ENCODE measurements around the gene LTF.

LTF gene

GRCh38 chr3:46490338-46491084, 25.8 kb upstream of the LTF start:
- DNase-seq: no peak

- no peak for DNase-seq
Measured at GRCh38 chr3:46489875-46490274, 25.2 kb upstream of the LTF start.

GRCh38 chr3:46489381-46489780, 24.7 kb upstream of the LTF start:
- no peak for DNase-seq

DNA sequence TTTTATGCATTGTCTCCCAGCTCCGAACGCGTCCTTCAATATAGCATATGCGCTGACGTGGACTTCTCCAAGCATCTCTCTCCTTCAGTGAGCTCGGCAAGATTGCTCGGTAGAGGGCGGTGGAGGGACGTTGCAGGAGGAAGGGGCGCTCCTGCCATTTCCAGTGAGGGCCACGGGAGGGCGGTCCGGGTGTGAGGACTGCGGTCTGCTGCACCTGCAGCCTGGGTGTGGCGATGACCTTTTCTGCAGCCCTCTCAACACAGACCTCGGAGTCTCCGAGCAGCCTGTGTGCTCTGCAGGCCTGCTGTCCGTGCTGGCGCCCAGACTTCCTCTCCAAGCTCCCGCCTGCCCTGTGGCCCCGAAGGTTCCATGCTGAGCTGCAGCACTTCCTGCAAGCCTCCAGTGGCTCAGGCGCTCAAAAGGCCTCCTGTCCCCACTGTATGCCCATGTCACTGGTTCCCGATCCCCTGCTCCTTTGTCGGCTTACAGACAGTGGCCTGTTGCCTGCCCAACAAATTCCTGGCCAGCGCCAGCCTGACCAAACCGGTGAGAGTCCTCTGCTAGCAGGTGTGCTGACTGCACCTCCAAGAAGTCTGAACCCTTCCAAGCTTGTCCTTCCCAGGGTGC, 24.1 kb upstream of the LTF start:
- DNase-seq: peak; percentile 80

GRCh38 chr3:46485779-46486175, 21.1 kb upstream of the LTF start:
- DNase-seq: no peak

DNA sequence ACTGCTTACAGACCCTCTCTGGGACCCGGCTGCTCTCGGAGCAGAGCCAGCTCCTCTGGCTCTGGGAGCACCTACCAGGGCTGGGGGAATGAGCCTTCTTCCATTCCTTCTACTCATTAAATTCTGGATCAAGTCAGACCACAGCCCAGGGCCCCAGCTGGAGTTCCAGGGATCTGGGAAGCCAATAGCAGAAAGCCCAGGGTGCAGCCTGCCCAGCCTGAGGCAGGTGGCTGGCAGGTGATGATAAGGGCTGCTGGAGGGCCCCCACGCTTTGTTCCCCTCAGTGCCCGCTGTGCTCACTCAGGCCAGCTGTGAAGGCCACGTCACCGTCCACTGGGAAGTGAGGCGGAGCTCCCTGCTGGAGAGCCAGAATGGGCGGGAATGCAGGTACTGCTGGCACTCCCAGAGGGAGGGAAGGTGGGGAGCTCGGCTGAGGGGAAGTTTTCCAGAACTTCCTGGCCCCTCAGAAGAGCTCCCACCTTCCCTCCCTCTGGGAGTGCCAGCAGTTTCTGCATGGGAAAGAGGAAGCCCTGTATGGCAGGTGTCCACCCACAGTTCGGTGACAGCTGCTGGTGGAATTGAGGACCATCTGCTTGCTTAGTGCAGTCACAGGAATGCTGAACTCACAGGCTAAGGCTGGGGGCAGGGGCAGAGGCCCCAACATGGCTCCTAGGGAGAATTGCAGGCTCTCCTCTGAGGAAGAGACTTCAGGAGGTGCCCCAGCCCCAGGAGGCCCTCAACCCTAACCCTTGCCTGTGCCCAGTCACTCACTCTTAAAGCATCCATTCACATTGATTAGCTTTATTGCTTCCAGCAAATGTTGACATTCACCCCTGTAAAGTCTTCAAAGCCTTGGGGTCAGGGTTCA, 20.4 kb upstream of the LTF start:
- no peak for DNase-seq

- no peak for DNase-seq
Measured at GRCh38 chr3:46484388-46484787, 19.7 kb upstream of the LTF start.

GRCh38 chr3:46483825-46484224, 19.1 kb upstream of the LTF start:
- DNase-seq: no peak

GRCh38 chr3:46482632-46483350, 18.1 kb upstream of the LTF start:
- DNase-seq: no peak

GRCh38 chr3:46481636-46482035, 16.9 kb upstream of the LTF start:
- no peak for DNase-seq

DNA sequence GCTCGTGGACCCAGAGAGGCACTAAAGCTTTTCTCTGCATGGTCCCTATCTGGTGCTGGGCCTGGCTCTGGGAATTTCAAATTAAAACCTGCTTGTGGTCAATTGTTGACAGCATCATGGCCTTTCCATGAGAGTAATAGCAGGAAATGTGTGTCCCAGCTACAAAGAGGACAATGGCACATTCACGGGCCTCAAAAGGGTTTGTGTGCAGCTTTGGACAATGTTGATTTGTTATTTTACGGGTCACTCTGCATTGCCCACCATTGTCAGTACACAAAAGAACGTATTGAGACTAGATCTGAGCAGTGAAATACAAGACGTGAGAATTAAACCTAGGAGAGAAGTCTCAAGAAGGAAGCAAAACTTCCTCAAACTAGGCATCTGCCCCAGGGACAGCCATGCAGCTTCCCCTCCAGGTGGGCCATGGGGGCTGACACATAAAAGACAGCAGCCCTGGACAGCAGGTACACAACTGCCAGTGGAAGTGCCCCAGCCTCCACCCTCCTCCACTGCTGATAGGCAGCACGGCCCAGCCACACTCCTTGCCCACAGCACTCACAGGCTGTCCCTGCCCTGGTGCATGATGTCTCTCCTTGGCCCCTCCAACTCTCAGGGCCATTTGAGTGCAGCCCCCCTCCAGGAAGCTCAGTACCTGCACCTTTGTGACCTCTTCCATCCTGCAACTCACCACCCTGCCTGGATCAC, 15.9 kb upstream of the LTF start:
- DNase-seq: no peak

- no peak for DNase-seq
Measured at GRCh38 chr3:46479696-46480095, 15.0 kb upstream of the LTF start.

DNA sequence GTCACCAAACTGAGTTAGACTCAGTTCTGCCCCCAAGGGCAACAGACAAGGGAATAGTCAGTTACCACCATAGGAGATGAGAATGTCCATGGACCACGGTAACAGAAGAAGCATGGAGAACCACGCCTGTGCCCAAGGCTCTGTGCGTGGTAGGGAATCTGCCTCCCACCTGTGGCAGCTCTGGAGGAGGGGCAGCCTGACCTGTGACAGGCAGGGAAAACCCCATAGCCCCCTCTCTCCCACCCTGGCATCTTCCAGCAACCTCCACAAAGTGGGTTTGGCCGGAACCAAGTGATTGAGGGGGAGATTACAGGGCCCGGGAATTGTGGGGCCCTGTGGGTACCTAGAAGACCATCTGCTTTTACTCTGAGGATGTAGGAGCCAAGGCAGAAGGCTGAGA, 14.3 kb upstream of the LTF start:
- no peak for DNase-seq

- DNase-seq: no peak
Measured at GRCh38 chr3:46478341-46478740, 13.6 kb upstream of the LTF start.

DNA sequence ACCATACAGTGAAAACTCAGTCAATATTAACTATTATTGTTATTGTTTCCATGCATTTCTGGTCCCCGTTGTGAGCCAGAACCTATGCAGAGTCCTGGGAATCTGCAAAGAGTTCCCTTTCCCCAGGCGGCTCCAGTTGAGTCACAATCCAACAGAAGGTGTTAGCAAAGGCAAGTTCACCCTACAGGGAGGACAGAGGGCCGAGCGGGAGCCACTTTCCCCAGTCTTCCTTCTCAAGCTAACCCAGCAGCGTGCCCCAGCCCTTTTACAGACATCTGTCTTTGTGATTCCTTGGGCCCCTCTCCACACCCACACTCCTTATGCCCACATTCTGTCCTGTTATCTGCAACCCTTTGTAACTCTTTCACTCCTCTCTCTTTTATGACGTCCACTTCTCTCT, 13.1 kb upstream of the LTF start:
- DNase-seq: no peak

DNA sequence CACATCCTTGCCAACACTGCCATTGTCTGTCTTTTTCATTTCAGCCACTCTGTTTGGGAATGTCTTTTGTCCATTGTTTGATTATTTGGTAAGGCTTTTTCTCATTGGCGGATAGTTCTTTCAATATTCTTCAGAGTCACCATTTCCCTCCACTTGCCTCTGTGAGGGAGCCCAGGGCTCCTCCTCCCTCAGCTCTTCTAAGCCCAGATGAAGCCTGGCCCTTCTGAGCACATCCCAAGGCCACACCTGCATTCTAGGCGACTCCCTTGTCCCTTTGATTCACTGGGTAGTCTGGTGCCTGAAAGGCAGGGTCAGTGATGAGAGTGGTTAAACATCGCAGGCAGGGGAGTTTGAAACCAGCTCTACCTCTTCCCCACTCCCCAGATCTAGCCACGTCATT, 12.4 kb upstream of the LTF start:
- no peak for DNase-seq

DNA sequence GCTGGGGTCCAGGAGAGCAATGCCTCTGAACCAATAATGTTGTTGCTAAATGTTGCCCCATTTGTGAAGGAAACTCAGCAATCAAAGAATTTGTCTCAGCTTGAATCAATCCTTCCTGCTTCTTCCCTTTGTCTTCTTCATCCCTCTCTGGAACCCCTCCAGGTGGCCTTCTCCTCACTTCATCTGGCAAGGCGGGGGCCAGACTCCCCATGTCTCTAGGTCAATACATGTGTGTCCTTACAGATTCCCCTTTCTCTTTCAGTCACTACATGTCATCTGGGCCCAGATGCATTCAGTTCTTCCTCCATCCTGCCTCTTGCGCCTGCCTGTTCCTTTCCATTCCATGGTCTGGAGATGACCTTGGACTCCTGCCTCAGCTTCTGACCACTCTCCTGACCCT, 8.0 kb upstream of the LTF start:
- DNase-seq: no peak

DNA sequence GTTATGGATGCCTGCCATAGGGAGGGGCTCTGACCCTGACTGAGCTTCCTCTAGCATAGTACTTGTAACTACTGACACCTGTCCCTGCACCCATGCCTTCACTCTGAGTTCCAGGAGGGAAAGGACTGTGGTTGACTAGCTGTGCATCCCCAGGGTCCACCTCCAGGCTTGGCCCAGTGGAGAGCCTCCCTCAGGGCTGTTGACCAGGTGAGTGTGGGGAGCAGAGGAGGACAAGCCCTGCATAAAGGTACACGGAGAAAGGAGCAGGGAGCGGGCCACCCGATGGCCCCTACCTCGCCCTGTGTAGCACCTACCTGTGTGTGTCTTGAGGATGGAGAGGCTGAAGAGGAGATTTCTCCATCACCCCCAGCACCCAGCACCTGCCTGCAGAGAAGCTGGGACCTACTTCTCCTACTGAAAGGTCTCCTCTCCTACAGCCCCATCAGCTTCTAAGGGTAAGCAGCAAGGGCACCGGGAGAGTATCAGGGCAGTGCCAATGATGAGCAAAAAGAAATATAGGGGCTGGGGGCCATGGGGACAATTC, 6.7 kb upstream of the LTF start:
- DNase-seq: no peak

DNA sequence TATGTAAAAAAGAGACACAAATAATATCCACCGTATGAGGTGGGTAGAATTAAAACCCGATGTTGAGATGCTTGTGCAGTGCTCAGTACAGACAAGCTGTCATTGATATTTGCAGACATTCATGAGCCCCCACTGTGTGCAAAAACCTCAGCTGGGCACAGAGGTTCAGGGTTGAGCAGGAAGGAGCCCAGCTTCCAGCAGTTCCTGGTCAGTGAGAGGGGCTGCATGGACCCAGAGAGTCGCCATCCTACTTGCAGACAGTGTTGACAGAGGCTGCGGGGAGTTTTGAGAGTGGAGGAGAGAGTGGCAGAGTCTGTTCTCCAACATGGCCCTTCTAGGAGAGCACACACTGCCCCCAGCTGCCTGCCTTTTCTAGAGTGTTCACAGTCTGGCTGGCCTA, 6.1 kb upstream of the LTF start:
- DNase-seq: no peak

DNA sequence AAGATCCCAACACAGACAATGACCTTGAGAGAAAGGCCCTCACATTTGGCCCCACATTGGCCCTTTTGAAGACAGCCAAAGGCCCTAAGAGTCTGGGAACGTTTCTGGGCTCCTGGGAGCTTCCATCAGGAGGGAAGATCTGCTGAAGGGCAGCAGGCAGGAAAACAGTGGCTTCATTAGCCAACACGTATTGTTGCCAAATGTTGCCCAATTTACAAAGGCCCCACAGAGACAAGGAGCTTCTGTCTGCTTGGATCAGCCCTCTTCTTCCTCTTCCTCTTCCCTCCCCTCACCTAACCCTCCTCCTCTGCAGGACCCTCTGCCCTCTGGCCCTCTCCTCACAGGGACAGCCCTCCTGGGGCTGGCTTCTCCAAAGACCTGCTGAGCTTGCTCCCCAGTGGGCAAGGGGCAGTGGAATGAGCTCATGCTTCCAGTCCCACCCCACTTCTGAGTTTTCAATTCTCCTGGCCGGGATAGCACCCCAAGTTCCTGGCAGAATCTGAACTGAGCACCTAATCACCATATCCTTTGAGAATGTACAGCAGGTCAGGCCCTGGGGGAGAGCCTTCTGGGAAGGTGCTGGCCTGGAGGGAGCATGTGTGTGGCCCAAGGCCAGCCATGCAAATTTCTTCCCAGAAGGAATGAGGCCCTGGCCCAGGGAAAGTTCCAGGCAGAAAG, 5.1 kb upstream of the LTF start:
- no peak for DNase-seq

GRCh38 chr3:46468753-46469600, 4.3 kb upstream of the LTF start:
- DNase-seq: no peak
